Hypothalamus (tissue), 51 donors: ENCODE data around the gene TBC1D24.

Experiments
- DNase-seq, 51 donors: peaks; one replicate each; lab custom pipeline; 2025; lab: John Stamatoyannopoulos, UW

The TBC1D24 gene

GRCh38 chr16:2497695-2498484, 23.0 kb downstream of the TBC1D24 start:
- no peak for DNase-seq

GRCh38 chr16:2498531-2499253, 23.8 kb downstream of the TBC1D24 start:
- no peak for DNase-seq

GRCh38 chr16:2499454-2499853, 24.5 kb downstream of the TBC1D24 start:
- no peak for DNase-seq

- no peak for DNase-seq
These were observed 25.0 kb downstream of the TBC1D24 start for GRCh38 chr16:2499890-2500429.

- no peak for DNase-seq
These were observed 25.5 kb downstream of the TBC1D24 start for GRCh38 chr16:2500430-2500917.

GRCh38 chr16:2500918-2501750, 26.2 kb downstream of the TBC1D24 start:
- DNase-seq = peak; percentile 48 to 97 (median 84)

- no peak for DNase-seq
These were observed 27.3 kb downstream of the TBC1D24 start for GRCh38 chr16:2501946-2502895.

- DNase-seq = no peak
These were observed 30.8 kb downstream of the TBC1D24 start for GRCh38 chr16:2505695-2506094.

- DNase-seq = peak in 4 of 51 donors; percentile 9 to 30 (median 27)
These were observed 32.2 kb downstream of the TBC1D24 start for GRCh38 chr16:2507052-2507659.

- DNase-seq = peak in 4 of 51 donors; percentile 14 to 27 (median 22)
These were observed 32.7 kb downstream of the TBC1D24 start for GRCh38 chr16:2507665-2508064.

- no peak for DNase-seq
These were observed 33.9 kb downstream of the TBC1D24 start for GRCh38 chr16:2508722-2509400.

GRCh38 chr16:2511128-2511800, 36.3 kb downstream of the TBC1D24 start:
- peak in 20 of 51 donors; percentile 19 to 75 (median 40) for DNase-seq

- DNase-seq = no peak
These were observed 37.2 kb downstream of the TBC1D24 start for GRCh38 chr16:2511996-2512734.

GRCh38 chr16:2512735-2513404, 37.9 kb downstream of the TBC1D24 start:
- DNase-seq = peak in 2 of 51 donors; percentile 55 to 57

- peak; percentile 66 to 97 (median 90) for DNase-seq
These were observed 38.7 kb downstream of the TBC1D24 start, which contains the start of gene ATP6V0C for GRCh38 chr16:2513405-2514332. TSS of gene ATP6V0C (plus strand) at chr16:2513952. CDS start at chr16:2514104, 152 bp downstream.
